ENCODE results near the gene PCDHB8.
"Not testable (repeated sequence)": the region's sequence is repeated elsewhere in the genome, so short reads cannot be mapped to it uniquely, and the experiment has no call there.

PCDHB8 gene

DNA sequence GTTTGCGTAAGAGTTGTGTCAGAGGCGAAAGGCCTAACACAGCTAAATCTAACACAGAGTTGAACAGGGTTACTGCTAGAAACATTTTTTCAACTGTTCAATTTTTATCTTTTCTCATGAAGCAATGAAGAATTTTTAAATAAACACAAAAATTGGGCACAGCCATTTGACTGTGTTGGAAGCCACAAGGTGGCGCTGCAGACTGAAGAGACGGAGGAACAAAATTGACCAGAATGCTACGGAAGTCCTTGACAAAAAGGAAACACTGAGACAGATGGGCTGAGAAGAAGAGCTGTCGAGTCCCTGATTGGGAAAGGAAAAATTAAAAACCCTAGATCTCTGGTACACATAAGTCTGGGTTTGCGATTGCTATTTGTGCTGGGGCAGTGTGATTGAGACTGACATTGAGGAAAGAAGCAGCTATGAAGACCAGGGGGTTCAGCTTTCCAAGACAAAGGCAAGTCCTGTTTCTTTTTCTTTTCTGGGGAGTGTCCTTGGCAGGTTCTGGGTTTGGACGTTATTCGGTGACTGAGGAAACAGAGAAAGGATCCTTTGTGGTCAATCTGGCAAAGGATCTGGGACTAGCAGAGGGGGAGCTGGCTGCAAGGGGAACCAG is 9.4 kb downstream of the PCDHB8 start, which contains the start of gene PCDHB9:
TSS of gene PCDHB9 (plus strand) at position 265 of the 616 bp plus-strand sequence. CDS start at position 423, 158 bp downstream.
- H3K4me3 ChIP-seq (ENCODE audit: low read depth, low read length): no peak within 1 kb of the TSS
- no peak within 1 kb of the TSS for H2AFZ ChIP-seq (ENCODE audit: low read length, unreplicated experiment)
- peaks cover 8% of the 10 kb centered on the region; the same call in 1 of the 2 replicates for H3K27me3 ChIP-seq (ENCODE audit: insufficient read depth, low read length)
- H3K36me3 ChIP-seq (ENCODE audit: insufficient read depth, low read length): no peaks in the 10 kb centered on the region
- no peaks in the 10 kb centered on the region for H3K79me2 ChIP-seq (ENCODE audit: control insufficient read depth, insufficient read depth, low read length, unreplicated experiment)
- H3K4me1 ChIP-seq (ENCODE audit: control insufficient read depth, insufficient read depth, low read length, unreplicated experiment): no peaks in the 10 kb centered on the region
- H3K27ac ChIP-seq (ENCODE audit: low read depth, low read length): no peak within 1 kb of the TSS

DNA sequence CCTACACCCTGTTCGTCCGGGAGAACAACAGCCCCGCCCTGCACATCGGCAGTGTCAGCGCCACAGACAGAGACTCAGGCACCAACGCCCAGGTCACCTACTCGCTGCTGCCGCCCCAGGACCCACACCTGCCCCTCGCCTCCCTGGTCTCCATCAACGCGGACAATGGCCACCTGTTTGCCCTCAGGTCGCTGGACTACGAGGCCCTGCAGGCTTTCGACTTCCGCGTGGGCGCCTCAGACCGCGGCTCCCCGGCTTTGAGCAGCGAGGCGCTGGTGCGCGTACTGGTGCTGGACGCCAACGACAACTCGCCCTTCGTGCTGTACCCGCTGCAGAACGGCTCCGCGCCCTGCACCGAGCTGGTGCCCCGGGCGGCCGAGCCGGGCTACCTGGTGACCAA is 11.1 kb downstream of the PCDHB8 start:
- H3K27ac ChIP-seq (ENCODE audit: low read depth, low read length); H3K36me3 ChIP-seq (ENCODE audit: insufficient read depth, low read length); H3K4me3 ChIP-seq (ENCODE audit: low read depth, low read length); H3K79me2 ChIP-seq (ENCODE audit: control insufficient read depth, insufficient read depth, low read length, unreplicated experiment); H3K27me3 ChIP-seq (ENCODE audit: insufficient read depth, low read length); H2AFZ ChIP-seq (ENCODE audit: low read length, unreplicated experiment); H3K4me1 ChIP-seq (ENCODE audit: control insufficient read depth, insufficient read depth, low read length, unreplicated experiment): not testable (repeated sequence)

DNA sequence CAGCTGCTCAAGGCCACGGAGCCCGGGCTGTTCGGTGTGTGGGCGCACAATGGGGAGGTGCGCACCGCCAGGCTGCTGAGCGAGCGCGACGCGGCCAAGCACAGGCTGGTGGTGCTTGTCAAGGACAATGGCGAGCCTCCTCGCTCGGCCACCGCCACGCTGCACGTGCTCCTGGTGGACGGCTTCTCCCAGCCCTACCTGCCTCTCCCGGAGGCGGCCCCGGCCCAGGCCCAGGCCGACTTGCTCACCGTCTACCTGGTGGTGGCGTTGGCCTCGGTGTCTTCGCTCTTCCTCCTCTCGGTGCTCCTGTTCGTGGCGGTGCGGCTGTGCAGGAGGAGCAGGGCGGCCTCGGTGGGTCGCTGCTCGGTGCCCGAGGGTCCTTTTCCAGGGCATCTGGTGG is 11.5 kb downstream of the PCDHB8 start:
- H3K27ac ChIP-seq (ENCODE audit: low read depth, low read length); H2AFZ ChIP-seq (ENCODE audit: low read length, unreplicated experiment); H3K79me2 ChIP-seq (ENCODE audit: control insufficient read depth, insufficient read depth, low read length, unreplicated experiment); H3K27me3 ChIP-seq (ENCODE audit: insufficient read depth, low read length); H3K4me1 ChIP-seq (ENCODE audit: control insufficient read depth, insufficient read depth, low read length, unreplicated experiment); H3K4me3 ChIP-seq (ENCODE audit: low read depth, low read length); H3K36me3 ChIP-seq (ENCODE audit: insufficient read depth, low read length): not testable (repeated sequence)

DNA sequence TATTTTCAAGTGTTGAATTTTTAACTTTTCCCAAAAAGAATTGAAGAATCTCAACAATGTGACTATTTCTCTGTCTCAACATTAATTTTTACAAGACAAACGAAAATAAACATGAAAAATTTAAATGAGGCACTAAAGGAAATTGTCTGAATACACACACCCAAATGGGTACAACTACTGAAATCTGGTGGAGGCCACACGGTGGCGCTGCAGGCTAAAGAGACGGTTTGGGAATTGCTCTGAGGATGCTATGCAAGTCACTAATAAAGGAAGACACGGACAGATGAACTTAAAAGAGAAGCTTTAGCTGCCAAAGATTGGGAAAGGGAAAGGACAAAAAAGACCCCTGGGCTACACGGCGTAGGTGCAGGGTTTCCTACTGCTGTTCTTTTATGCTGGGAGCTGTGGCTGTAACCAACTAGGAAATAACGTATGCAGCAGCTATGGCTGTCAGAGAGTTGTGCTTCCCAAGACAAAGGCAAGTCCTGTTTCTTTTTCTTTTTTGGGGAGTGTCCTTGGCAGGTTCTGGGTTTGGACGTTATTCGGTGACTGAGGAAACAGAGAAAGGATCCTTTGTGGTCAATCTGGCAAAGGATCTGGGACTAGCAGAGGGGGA is 14.6 kb downstream of the PCDHB8 start, which contains the start of gene PCDHB10:
TSS of gene PCDHB10 (plus strand) at position 244 of the 616 bp plus-strand sequence. CDS start at position 444, 200 bp downstream.
- Histone ChIP-seq H3K79me2 (ENCODE audit: control insufficient read depth, insufficient read depth, low read length, unreplicated experiment) (no peaks in the 10 kb centered on the region), H2AFZ (ENCODE audit: low read length, unreplicated experiment) (no peak within 1 kb of the TSS), H3K27me3 (ENCODE audit: insufficient read depth, low read length) (peaks cover 8% of the 10 kb centered on the region; the same call in 1 of the 2 replicates), H3K27ac (ENCODE audit: low read depth, low read length) (no peak within 1 kb of the TSS), H3K4me1 (ENCODE audit: control insufficient read depth, insufficient read depth, low read length, unreplicated experiment) (no peaks in the 10 kb centered on the region), H3K36me3 (ENCODE audit: insufficient read depth, low read length) (no peaks in the 10 kb centered on the region), H3K4me3 (ENCODE audit: low read depth, low read length) (no peak within 1 kb of the TSS)

DNA sequence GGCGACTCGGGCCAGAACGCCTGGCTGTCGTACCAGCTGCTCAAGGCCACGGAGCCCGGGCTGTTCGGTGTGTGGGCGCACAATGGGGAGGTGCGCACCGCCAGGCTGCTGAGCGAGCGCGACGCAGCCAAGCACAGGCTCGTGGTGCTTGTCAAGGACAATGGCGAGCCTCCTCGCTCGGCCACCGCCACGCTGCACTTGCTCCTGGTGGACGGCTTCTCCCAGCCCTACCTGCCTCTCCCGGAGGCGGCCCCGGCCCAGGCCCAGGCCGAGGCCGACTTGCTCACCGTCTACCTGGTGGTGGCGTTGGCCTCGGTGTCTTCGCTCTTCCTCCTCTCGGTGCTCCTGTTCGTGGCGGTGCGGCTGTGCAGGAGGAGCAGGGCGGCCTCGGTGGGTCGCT is 16.7 kb downstream of the PCDHB8 start:
- not testable (repeated sequence) for H2AFZ ChIP-seq (ENCODE audit: low read length, unreplicated experiment); H3K4me3 ChIP-seq (ENCODE audit: low read depth, low read length); H3K4me1 ChIP-seq (ENCODE audit: control insufficient read depth, insufficient read depth, low read length, unreplicated experiment); H3K79me2 ChIP-seq (ENCODE audit: control insufficient read depth, insufficient read depth, low read length, unreplicated experiment); H3K27ac ChIP-seq (ENCODE audit: low read depth, low read length); H3K36me3 ChIP-seq (ENCODE audit: insufficient read depth, low read length); H3K27me3 ChIP-seq (ENCODE audit: insufficient read depth, low read length)

DNA sequence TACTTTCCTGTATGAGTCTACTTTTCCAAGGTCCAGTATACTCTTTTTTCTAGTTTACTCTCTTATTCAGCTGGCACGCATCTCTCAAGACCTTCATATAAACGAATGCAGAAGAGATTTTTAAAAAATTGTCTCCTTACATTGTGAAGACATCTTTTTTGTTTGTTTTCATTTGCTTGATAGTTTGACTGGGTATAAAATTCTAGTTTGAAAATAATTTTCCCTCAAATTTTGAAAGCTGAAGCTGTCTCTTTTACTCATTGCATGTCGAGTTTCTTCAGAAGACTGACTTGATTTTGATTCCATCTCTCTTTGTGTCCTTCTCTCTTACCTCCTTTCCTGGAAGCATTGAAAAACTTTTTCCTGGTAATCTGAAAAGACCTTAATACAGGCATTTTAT is 18.8 kb downstream of the PCDHB8 start:
- no peak overlapping the region for H3K4me3 ChIP-seq (ENCODE audit: low read depth, low read length)
- H3K4me1 ChIP-seq (ENCODE audit: control insufficient read depth, insufficient read depth, low read length, unreplicated experiment): no peaks in the 10 kb centered on the region
- no peaks in the 10 kb centered on the region for H3K79me2 ChIP-seq (ENCODE audit: control insufficient read depth, insufficient read depth, low read length, unreplicated experiment)
- peaks cover 6% of the 10 kb centered on the region; the same call in 1 of the 2 replicates for H3K27me3 ChIP-seq (ENCODE audit: insufficient read depth, low read length)
- no peak overlapping the region for H2AFZ ChIP-seq (ENCODE audit: low read length, unreplicated experiment)
- H3K36me3 ChIP-seq (ENCODE audit: insufficient read depth, low read length): no peaks in the 10 kb centered on the region
- H3K27ac ChIP-seq (ENCODE audit: low read depth, low read length): no peak overlapping the region

DNA sequence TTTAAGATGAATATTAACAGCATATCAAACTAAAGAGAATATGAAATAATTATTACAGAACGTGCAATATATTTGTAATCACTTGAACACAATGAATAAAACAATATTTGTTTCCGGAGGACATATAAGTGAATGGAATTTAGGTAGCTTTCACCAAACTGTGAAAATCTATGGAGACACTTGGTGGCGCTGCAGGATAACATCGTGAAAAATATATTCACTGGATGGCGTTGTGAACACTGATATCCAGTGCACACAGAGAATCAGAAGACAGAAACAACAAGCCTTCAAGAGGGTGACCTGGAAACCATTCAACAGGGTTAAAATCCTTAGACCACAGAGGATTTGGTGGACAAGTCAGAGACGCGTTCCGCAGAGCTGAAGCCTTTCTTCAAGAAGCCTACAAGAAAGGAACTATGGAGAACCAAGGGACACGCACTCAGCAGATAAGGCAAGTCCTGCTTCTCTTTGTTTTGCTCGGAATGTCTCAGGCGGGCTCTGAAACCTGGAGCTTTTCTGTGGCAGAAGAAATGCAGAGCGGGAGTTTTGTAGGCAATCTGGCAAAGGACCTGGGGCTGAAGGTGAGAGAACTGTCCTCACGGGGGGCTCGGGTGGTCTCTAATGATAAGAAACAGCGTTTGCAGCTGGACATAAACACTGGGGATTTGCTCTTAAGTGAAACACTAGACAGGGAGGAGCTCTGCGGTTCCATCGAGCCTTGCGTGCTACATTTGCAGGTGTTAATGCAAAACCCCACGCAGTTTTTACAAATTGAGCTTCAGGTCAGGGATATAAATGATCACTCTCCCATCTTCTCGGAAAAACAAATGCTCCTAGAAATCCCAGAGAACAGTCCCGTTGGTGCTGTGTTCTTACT is 22.0 kb downstream of the PCDHB8 start, which contains the start of gene PCDHB11:
TSS of gene PCDHB11 (plus strand) at position 269 of the 877 bp plus-strand sequence. CDS start at position 417, 148 bp downstream.
- no peak within 1 kb of the TSS for H3K4me3 ChIP-seq (ENCODE audit: low read depth, low read length)
- no peaks in the 10 kb centered on the region for H3K79me2 ChIP-seq (ENCODE audit: control insufficient read depth, insufficient read depth, low read length, unreplicated experiment)
- H3K27ac ChIP-seq (ENCODE audit: low read depth, low read length): no peak within 1 kb of the TSS

DNA sequence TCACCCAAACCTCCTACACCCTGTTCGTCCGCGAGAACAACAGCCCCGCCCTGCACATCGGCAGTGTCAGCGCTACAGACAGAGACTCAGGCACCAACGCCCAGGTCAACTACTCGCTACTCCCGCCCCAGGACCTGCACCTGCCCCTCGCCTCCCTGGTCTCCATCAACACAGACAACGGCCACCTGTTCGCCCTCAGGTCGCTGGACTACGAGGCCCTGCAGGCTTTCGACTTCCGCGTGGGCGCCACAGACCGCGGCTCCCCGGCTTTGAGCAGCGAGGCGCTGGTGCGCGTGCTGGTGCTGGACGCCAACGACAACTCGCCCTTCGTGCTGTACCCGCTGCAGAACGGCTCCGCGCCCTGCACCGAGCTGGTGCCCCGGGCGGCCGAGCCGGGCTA is 23.5 kb downstream of the PCDHB8 start:
- not testable (repeated sequence) for H2AFZ ChIP-seq (ENCODE audit: low read length, unreplicated experiment); H3K27me3 ChIP-seq (ENCODE audit: insufficient read depth, low read length); H3K27ac ChIP-seq (ENCODE audit: low read depth, low read length); H3K36me3 ChIP-seq (ENCODE audit: insufficient read depth, low read length); H3K4me3 ChIP-seq (ENCODE audit: low read depth, low read length); H3K4me1 ChIP-seq (ENCODE audit: control insufficient read depth, insufficient read depth, low read length, unreplicated experiment); H3K79me2 ChIP-seq (ENCODE audit: control insufficient read depth, insufficient read depth, low read length, unreplicated experiment)

More for the DNA sequence above, 22.0 kb downstream of the PCDHB8 start, which contains the start of gene PCDHB11:
- H2AFZ ChIP-seq (ENCODE audit: low read length, unreplicated experiment): no peak within 1 kb of the TSS
- no peaks in the 10 kb centered on the region for H3K27me3 ChIP-seq (ENCODE audit: insufficient read depth, low read length)
- H3K36me3 ChIP-seq (ENCODE audit: insufficient read depth, low read length): no peaks in the 10 kb centered on the region
- no peaks in the 10 kb centered on the region for H3K4me1 ChIP-seq (ENCODE audit: control insufficient read depth, insufficient read depth, low read length, unreplicated experiment)

DNA sequence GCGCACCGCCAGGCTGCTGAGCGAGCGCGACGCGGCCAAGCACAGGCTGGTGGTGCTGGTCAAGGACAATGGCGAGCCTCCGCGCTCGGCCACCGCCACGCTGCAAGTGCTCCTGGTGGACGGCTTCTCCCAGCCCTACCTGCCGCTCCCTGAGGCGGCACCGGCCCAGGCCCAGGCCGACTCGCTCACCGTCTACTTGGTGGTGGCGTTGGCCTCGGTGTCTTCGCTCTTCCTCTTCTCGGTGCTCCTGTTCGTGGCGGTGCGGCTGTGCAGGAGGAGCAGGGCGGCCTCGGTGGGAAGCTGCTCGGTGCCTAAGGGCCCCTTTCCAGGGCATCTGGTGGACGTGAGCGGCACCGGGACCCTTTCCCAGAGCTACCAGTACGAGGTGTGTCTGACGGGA is 24.1 kb downstream of the PCDHB8 start:
- not testable (repeated sequence) for H3K4me1 ChIP-seq (ENCODE audit: control insufficient read depth, insufficient read depth, low read length, unreplicated experiment); H3K79me2 ChIP-seq (ENCODE audit: control insufficient read depth, insufficient read depth, low read length, unreplicated experiment); H3K27me3 ChIP-seq (ENCODE audit: insufficient read depth, low read length); H3K4me3 ChIP-seq (ENCODE audit: low read depth, low read length); H2AFZ ChIP-seq (ENCODE audit: low read length, unreplicated experiment); H3K36me3 ChIP-seq (ENCODE audit: insufficient read depth, low read length); H3K27ac ChIP-seq (ENCODE audit: low read depth, low read length)

DNA sequence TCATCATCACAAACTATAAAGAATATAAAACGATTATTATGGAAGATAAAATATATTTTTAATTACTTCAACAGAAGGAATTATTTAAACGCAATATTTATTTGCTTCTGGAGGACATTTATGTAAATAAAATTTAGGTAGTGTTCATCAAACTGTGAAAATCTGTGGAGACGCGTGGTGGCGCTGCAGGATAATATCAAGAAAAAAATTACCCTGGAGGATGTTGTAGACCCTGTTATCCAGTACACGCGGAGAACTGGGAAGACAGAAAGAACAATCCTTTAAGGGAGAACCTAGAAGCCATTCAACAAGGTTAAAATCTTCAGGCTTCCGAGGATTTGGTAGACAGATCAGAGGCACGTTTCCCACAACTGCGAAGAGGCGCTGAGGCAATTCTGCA is 30.9 kb downstream of the PCDHB8 start, which contains the start of gene PCDHB12:
TSS of gene PCDHB12 (plus strand) at position 242 of the 400 bp plus-strand sequence. CDS start 189 bp downstream, outside the sequence.
- no peaks in the 10 kb centered on the region for H3K79me2 ChIP-seq (ENCODE audit: control insufficient read depth, insufficient read depth, low read length, unreplicated experiment)
- H3K36me3 ChIP-seq (ENCODE audit: insufficient read depth, low read length): no peaks in the 10 kb centered on the region
- peaks cover 30% of the 10 kb centered on the region for H3K27me3 ChIP-seq (ENCODE audit: insufficient read depth, low read length)
- no peak within 1 kb of the TSS for H2AFZ ChIP-seq (ENCODE audit: low read length, unreplicated experiment)
- no peak within 1 kb of the TSS for H3K27ac ChIP-seq (ENCODE audit: low read depth, low read length)
- no peaks in the 10 kb centered on the region for H3K4me1 ChIP-seq (ENCODE audit: control insufficient read depth, insufficient read depth, low read length, unreplicated experiment)
- H3K4me3 ChIP-seq (ENCODE audit: low read depth, low read length): no peak within 1 kb of the TSS
